Neural crest cell (in vitro differentiated cells): ENCODE results near the gene PYGB. TPM values are rescaled to one million over a fixed set of nuclear protein-coding genes. Genes with fewer than 3 reads are reported as not detected.
A peak's percentile ranks its signal among the peaks of the same experiment; 100 is the strongest.
"Not testable (repeated sequence)": the region's sequence is repeated elsewhere in the genome, so short reads cannot be mapped to it uniquely, and the experiment has no call there.

Experiments used
- DNase-seq: peaks from one replicate; pipeline ENCODE4 v3.0.0; 2021; ENCODE audit warnings: low read depth, mixed read lengths, low spot score
- H3K27ac Mint-ChIP-seq: one replicate; pipeline ENCODE4 v1.8.0; 2021; ENCODE audit warnings: mild to moderate bottlenecking, mixed read lengths; ENCODE audit not compliant: unreplicated experiment
- H3K27me3 Mint-ChIP-seq: 2 replicates; pipeline ENCODE4 v1.8.0; 2021; ENCODE audit warnings: low read depth, mild to moderate bottlenecking, mixed read lengths
- H3K36me3 Mint-ChIP-seq: 2 replicates; pipeline ENCODE4 v1.8.0; 2021; ENCODE audit warnings: low read depth, mild to moderate bottlenecking, mixed read lengths
- H3K4me1 Mint-ChIP-seq: 2 replicates; pipeline ENCODE4 v1.8.0; 2021; ENCODE audit warnings: mixed read lengths
- H3K4me3 Mint-ChIP-seq: one replicate; pipeline ENCODE4 v1.8.0; 2021; ENCODE audit warnings: mild to moderate bottlenecking, mixed read lengths
- H3K9me3 Mint-ChIP-seq: 2 replicates; pipeline ENCODE4 v1.8.0; 2021; ENCODE audit warnings: mixed read lengths
- total RNA-seq: library from RNA; stranded (reverse); gene quantifications from 2 replicates; pipeline ENCODE4 v1.2.1, GENCODE V29; 2021
- TF ChIP-seq, protein P1 (sequence below): fragments of 200-600 bp; sonication (generic); conservative IDR thresholded peaks from 2 replicates; pipeline ENCODE4 v1.5.0; 2021; ENCODE audit warnings: antibody characterized with exemption, mild to moderate bottlenecking

The PYGB gene
- total RNA-seq, 1 donor from 2014 or later: 77.1 TPM

- Mint-ChIP-seq H3K4me3 (no peak overlapping the region), H3K27ac (no peak overlapping the region), H3K36me3 (peaks cover 22% of the 10 kb centered on the region), H3K27me3 (no peaks in the 10 kb centered on the region), H3K9me3 (peaks cover 6% of the 10 kb centered on the region), H3K4me1 (peaks cover 8% of the 10 kb centered on the region)
- TF ChIP-seq, protein P1, sequence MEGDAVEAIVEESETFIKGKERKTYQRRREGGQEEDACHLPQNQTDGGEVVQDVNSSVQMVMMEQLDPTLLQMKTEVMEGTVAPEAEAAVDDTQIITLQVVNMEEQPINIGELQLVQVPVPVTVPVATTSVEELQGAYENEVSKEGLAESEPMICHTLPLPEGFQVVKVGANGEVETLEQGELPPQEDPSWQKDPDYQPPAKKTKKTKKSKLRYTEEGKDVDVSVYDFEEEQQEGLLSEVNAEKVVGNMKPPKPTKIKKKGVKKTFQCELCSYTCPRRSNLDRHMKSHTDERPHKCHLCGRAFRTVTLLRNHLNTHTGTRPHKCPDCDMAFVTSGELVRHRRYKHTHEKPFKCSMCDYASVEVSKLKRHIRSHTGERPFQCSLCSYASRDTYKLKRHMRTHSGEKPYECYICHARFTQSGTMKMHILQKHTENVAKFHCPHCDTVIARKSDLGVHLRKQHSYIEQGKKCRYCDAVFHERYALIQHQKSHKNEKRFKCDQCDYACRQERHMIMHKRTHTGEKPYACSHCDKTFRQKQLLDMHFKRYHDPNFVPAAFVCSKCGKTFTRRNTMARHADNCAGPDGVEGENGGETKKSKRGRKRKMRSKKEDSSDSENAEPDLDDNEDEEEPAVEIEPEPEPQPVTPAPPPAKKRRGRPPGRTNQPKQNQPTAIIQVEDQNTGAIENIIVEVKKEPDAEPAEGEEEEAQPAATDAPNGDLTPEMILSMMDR: no peak
- DNase-seq: no peak
Measured at GRCh38 chr20:25328954-25329498, 81.1 kb downstream of the PYGB start.

GRCh38 chr20:25334972-25335371, 87.1 kb downstream of the PYGB start:
- not testable (repeated sequence) for H3K27me3 Mint-ChIP-seq, H3K9me3 Mint-ChIP-seq, DNase-seq, H3K4me1 Mint-ChIP-seq, H3K27ac Mint-ChIP-seq, H3K4me3 Mint-ChIP-seq
- peaks cover 11% of the 10 kb centered on the region for H3K36me3 Mint-ChIP-seq

GRCh38 chr20:25336561-25337422, 88.9 kb downstream of the PYGB start:
- Mint-ChIP-seq H3K4me3 (no peak overlapping the region), H3K9me3 (no peaks in the 10 kb centered on the region), H3K4me1 (no peaks in the 10 kb centered on the region), H3K27me3 (no peaks in the 10 kb centered on the region), H3K36me3 (peaks cover 8% of the 10 kb centered on the region), H3K27ac (no peak overlapping the region)
- TF ChIP-seq, protein P1: peak; percentile 45
- DNase-seq: no peak

DNA sequence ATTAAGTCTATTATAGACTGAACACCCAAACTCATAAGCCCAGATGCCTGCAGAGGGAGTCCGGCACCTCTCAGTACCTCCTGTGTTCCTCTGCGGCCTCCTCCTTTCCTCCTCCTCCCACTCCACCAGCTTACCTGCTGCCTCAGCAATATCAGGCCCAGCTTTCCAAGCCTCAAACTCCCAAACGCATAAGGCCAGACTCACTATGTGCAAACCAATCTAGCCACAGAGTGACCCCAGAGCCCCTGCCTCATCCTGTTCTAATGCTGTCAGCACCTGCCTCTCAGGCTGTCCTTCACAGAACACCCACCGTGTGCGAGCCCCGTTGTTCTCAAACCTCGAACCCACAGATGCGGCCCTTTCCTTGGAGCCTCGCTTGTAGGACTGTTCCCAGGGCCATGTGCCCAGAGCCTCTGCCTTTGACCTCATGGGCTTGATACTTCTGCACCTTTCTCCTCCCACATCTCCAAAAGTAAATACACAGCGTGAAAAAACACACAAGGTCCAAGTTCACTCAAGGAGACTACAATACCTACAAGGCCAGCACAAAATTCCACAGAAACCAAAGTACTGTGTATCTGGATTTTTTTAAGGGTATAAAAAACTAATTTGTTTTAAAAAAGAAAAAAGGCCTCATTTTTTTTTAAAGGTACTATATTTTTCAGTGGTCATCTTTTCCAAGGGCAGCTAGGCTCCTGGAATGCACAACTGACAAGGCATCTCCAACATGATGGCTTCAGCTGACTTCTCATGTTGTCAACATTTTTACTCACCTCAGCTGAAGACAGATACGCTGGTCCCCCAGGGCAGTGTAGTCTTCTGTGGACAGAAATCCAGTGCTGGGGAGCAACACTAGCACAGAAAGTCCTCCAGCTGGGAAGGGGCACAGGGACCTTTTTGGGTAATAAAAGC, 90.5 kb downstream of the PYGB start:
- no peaks in the 10 kb centered on the region for H3K4me1 Mint-ChIP-seq
- no peaks in the 10 kb centered on the region for H3K9me3 Mint-ChIP-seq
- peak overlapping the region; percentile 76 for H3K27ac Mint-ChIP-seq
- TF ChIP-seq, protein P1: no peak
- H3K4me3 Mint-ChIP-seq: no peak overlapping the region
- DNase-seq: no peak
- H3K27me3 Mint-ChIP-seq: no peaks in the 10 kb centered on the region
- H3K36me3 Mint-ChIP-seq: peaks cover 8% of the 10 kb centered on the region

GRCh38 chr20:25339608-25340007, 91.7 kb downstream of the PYGB start:
- Mint-ChIP-seq H3K27me3 (no peaks in the 10 kb centered on the region), H3K27ac (no peak overlapping the region), H3K4me1 (peaks cover 3% of the 10 kb centered on the region), H3K36me3 (peaks cover 9% of the 10 kb centered on the region), H3K4me3 (no peak overlapping the region), H3K9me3 (no peaks in the 10 kb centered on the region)
- TF ChIP-seq, protein P1: no peak
- DNase-seq: no peak
